HS-5 (cell line): ENCODE data around the gene EXOSC7.
"Not testable (repeated sequence)": the region's sequence is repeated elsewhere in the genome, so short reads cannot be mapped to it uniquely, and the experiment has no call there.

ENCODE experiments used
- DNase-seq: peaks from one replicate; pipeline ENCODE4 v3.0.0-alpha.2; 2012; ENCODE audit warnings: low read depth

The EXOSC7 gene

GRCh38 chr3:44976002-44976815, at the start of gene EXOSC7, which contains the start of gene ZDHHC3:
EXOSC7 (plus strand) TSS chr3:44976244; CDS start chr3:44976278, 34 bp downstream.
ZDHHC3 (minus strand) TSS chr3:44976174; CDS start chr3:44959436, 16,738 bp downstream.
- DNase-seq: no peak

- no peak for DNase-seq
Measured at GRCh38 chr3:44926921-44927320, 49.1 kb upstream of the EXOSC7 start.

- DNase-seq: no peak
Measured at GRCh38 chr3:44927371-44927770, 48.7 kb upstream of the EXOSC7 start.

GRCh38 chr3:44929782-44930181, 46.3 kb upstream of the EXOSC7 start:
- no peak for DNase-seq

- no peak for DNase-seq
Measured at GRCh38 chr3:44930911-44931310, 45.1 kb upstream of the EXOSC7 start.

GRCh38 chr3:44931791-44932190, 44.3 kb upstream of the EXOSC7 start:
- DNase-seq: no peak

GRCh38 chr3:44932271-44932670, 43.8 kb upstream of the EXOSC7 start:
- DNase-seq: no peak

GRCh38 chr3:44932986-44933944, 42.8 kb upstream of the EXOSC7 start:
- no peak for DNase-seq

GRCh38 chr3:44939581-44940036, 36.4 kb upstream of the EXOSC7 start:
- no peak for DNase-seq

- DNase-seq: peak; percentile 34
Measured at GRCh38 chr3:44942202-44942921, 33.7 kb upstream of the EXOSC7 start.

GRCh38 chr3:44948239-44948638, 27.8 kb upstream of the EXOSC7 start:
- DNase-seq: no peak

- DNase-seq: not testable (repeated sequence)
Measured at GRCh38 chr3:44949770-44950169, 26.3 kb upstream of the EXOSC7 start.

- no peak for DNase-seq
Measured at GRCh38 chr3:44950275-44950734, 25.7 kb upstream of the EXOSC7 start.

- DNase-seq: no peak
Measured at GRCh38 chr3:44952689-44953088, 23.4 kb upstream of the EXOSC7 start.

- no peak for DNase-seq
Measured at GRCh38 chr3:44954304-44954703, 21.7 kb upstream of the EXOSC7 start.

GRCh38 chr3:44954962-44955361, 21.1 kb upstream of the EXOSC7 start:
- no peak for DNase-seq

- no peak for DNase-seq
Measured at GRCh38 chr3:44955917-44956316, 20.1 kb upstream of the EXOSC7 start.

GRCh38 chr3:44957986-44958385, 18.1 kb upstream of the EXOSC7 start:
- DNase-seq: no peak

GRCh38 chr3:44958386-44958785, 17.7 kb upstream of the EXOSC7 start:
- no peak for DNase-seq

- no peak for DNase-seq
Measured at GRCh38 chr3:44960387-44961026, 15.5 kb upstream of the EXOSC7 start.

- no peak for DNase-seq
Measured at GRCh38 chr3:44961888-44962287, 14.2 kb upstream of the EXOSC7 start.
